Measurements from ENCODE around the gene ZNF691.
"Not testable (repeated sequence)": the region's sequence is repeated elsewhere in the genome, so short reads cannot be mapped to it uniquely, and the experiment has no call there.

Gene ZNF691, protein sequence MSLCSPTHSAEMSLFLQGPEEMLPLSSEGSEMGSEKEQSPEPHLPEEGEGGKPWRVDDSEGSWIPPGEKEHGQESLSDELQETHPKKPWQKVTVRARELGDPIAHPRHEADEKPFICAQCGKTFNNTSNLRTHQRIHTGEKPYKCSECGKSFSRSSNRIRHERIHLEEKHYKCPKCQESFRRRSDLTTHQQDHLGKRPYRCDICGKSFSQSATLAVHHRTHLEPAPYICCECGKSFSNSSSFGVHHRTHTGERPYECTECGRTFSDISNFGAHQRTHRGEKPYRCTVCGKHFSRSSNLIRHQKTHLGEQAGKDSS

DNA sequence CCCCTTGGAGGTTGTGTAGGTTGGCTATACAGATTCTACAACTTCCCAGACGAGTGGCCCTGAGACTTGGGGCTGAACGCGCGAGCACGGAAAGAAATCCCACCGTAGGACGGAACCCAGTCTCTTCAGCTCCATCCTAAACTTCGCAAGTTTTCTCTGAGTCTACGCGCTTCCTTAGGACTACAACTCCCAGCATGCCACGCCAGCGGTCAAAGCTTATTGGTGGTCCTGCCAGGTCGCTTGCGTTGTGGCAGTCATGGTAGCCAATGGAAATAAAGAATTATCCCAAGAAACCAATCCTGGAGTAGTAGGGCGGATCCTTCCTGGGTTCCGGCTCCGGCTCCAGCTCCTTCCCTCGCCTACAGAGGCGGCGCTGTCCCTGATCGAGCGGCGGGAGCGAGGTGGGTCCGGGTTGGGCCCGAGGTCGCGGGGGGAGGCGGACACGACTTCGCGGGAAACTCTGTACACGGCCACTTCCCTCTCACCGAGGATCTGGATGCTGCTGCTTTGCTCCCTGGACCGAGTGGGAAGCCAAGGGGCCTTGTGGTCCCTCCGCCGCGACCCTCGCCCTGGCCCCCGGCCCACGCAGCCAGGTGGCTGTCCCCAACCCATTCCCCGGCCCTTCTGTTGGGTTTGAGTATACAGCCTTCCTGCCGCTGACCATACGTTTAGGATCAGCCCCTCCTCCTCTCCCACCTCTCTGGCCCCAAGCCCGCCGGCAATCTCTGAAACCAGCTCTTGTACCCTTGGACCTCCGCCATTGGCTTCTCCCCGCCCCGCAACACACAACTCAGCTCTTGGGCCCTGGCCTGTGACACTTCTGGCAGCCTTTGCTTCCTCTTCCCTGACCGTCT, at the start of gene ZNF691:
Gene ZNF691 (plus strand): TSS at position 357 of the 854 bp plus-strand sequence. CDS start 3,046 bp downstream, outside the sequence.
- peak; percentile 97 for DNase-seq

DNA sequence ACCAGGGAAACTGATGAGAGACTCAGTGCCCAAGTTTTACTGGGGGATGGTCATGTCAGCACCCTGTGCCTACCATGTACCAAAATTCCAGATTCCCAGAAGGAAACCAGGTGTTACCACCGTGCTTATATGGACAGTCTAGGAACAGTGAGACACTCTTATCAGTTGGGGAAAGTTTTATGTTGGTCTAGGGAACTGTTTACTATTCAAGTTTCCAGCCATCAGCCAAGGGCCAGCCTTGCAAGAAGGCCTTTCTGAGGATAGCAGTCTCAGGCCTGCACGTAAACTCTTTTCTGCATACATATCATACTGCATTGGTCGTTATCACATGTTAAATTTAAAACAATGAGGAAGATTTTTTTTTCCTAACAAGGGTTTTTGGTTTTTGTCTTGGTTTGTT, 49.0 kb upstream of the ZNF691 start:
- DNase-seq, result no peak

DNA sequence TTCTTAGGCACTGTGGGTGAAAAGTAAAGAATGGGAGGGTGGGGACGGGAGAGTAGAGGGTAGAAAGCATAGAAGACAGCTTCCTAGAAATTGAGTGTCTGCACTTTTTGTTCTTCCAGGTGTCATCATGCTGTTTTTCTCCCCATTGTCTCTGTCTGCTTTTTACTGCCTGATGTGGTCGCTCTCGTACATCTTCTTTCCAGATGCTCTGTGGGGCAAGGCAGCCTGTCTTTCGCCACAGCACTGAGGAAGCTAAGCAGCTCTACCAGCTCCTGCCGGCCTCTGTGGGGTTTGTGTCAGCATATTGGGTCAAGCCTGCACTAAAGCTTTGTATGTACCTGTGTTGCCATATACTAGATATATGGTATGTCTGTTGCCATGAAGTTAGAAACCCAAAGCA, 48.4 kb upstream of the ZNF691 start:
- no peak for DNase-seq

DNA sequence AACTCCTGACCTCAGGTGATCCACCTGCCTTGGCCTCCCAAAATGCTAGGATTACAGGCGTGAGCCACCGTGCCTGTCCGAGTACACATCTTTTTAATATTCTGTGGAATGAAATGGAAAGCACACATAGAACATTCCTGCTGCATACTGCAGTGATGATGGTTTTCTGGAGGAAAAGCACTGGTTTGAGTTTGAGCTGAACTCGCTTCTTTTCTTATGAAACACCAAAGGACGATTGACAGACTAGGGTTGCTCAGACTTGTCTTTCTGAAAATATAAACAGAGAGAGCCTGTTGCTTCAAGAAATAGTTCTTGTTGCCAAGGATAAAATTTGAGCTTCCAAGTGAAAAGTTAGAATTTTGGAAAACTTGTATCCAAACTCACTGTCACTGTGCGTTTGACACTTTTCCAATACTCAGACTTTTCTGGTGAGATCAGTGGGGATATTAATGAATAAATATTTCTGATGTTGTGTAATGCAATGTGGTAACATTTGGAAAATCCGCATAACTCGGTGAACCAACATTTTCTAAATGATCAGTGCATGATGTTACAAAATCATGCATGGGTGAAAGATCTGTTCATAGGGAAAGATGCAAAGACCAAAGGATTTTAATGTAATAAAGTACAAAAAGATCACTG, 44.5 kb upstream of the ZNF691 start:
- no peak for DNase-seq

DNA sequence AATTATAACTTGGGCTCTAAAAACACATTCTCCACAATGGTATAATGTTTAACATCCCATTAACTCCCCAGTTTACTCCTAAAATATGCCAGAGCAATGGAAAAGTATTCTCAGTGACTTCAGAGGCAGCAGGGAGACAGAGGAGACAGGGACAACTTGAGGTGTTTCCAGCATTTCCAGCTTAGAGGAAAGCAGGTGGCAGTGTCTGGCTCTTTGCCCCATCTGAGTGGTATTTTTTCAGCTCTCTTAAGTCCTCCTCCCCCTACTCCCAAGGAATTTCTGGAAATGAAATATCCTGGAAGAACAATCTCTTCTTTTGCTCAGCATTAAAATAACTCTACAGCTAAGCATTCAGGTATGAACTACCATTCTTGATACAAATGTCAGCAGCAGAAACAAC, 40.2 kb upstream of the ZNF691 start:
- DNase-seq, result no peak

DNA sequence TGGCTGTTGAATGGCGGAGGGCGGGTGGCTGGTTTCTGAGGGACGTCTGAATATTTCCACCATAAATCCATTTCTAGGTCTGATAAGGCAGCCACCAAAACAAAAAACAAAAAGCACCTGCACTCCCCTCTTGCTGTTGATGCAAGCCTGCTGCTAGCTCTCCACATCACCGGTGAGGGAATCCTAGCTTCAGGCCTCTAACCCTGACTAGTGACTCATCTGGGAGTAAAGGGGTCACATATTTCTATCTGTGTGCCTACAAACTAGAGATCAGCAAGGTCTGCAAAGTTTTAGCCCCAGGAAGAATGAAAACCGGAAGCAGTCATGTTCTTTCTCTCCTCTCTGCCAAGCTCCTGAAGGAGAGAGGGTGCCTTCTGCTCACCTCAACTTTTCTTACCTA, 39.8 kb upstream of the ZNF691 start:
- DNase-seq, result no peak

DNA sequence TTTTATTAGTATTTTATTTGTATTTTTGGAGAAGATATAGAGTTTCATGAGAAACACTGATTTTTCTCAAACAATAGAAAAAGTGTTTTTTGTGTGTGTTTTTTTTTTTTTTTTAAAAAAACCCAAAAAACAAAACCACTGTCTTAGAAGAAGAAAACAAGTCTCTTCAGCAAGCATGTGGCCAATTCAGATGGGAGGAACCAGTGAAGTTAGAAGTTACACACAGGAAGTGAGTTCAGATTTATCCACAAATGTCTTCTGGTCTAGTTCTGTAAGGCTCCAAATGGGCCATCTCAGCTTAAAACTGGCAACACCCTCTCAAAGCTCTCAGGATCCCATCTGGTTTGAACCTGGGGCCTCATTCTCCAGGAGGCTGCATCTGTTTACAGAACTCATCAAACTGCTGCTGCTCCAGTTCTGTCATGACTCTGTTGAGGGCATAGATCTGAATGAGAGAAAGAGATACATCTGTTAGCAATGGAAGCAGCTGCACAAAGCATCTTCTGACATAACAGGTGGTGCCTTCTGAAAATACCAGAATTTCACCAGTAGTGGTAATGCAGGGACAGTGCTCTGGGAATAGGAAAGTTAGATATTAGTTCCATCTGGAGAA, 39.3 kb upstream of the ZNF691 start:
- no peak for DNase-seq

DNA sequence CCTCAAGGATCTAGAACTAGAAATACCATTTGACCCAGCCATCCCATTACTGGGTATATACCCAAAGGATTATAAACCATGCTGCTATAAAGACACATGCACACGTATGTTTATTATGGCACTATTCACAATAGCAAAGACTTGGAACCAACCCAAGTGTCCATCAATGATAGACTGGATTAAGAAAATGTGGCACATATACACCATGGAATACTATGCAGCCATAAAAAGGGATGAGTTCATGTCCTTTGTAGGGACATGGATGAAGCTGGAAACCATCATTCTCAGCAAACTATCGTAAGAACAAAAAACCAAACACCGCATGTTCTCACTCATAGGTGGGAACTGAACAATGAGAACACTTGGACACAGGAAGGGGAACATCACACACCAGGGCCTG, 31.6 kb upstream of the ZNF691 start:
- not testable (repeated sequence) for DNase-seq

DNA sequence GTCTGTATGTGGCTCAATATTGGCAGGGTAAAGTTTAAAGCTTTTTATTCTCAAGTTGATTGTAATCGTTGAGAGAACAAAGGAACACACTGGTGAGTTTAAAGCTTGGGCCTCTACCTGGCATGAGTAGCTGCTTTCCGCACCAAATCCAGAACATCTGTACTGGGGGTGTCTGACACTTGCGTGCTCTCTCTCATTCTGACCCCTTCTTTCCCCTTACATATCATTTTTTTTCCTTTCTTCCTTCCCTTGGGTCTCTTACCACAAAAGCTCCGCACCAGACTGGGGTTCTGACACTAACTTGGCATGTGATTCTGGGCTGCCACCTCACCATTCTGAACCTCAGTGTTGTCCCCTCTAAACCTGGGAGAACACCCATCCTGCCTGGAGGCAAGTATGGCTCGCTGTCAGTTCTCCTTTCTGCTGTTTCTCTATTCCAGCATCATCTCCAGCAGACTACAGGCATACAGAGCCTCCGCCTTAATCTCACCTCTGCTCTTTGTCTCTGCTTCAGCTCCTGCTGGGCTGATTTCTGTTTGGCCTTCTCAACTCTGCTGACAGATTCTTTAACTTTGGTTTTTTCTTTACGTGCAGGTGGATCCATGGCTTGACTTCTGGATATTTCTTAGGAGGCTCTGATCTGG, 30.4 kb upstream of the ZNF691 start:
- no peak for DNase-seq

DNA sequence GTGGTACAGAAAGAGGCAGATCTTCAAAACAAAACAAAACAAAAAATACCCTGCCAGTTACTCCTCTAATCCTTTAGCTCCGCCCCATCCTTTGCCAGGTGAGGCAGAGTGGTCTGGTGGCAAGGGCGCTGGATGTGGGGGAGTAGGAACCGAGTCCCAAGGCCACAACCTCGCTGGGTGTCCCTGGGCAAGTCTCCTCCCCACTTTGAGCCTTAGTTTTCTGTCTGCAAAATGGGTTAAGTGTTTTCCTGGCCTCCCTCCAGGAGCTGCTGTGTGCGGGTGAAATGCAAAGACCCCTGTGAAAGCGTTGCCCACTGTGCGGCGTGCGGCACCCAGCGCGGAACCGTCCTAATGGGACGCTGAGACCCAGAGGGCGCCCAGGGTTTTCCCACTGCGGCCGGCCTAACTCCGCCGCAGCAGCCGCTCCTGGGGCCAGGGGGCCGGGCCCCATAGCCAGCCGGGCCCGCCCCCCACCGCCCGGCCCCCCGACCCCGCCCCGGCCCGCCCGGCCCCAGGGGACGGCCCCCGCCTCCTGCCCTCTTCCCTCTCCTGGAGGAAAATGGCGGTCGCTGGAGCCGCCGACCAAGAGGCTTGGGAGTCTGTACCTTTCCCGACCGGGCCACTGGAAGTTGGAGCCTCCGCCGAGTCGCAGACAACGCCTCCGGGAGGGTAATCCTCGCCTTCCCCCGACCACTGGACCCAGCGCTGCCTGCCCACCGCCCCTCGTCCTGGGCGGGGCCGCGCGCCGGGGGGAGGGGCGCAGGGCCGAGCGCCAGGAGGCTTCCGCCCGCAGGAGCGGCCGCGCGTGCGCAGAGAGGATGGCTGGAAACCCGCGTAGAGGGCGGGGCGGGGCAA, 29.6 kb upstream of the ZNF691 start, which contains the start of the genes ERMAP and SVBP:
Gene ERMAP (plus strand): TSS at position 538 of the 855 bp plus-strand sequence. CDS start 13,327 bp downstream, outside the sequence.
Gene SVBP (minus strand): TSS at position 813 of the 855 bp plus-strand sequence. CDS start 853 bp downstream, outside the sequence.
- DNase-seq, result peak; percentile 91

DNA sequence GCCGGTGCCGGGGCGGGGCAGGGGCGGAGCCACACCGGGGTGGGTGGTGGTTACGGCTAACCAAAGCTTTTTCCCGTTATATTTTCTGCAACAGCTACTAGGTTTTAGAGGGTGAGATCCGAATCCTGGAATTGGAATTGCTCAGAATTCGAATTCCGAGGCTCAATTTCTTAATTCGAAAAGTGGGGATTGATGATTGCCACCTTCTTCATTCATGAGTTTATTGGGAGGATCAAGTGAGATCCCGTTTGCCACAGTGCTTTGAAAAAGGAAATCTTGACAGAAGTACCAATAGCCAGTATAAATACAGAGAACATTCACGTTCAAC, 29.0 kb upstream of the ZNF691 start:
- no peak for DNase-seq

DNA sequence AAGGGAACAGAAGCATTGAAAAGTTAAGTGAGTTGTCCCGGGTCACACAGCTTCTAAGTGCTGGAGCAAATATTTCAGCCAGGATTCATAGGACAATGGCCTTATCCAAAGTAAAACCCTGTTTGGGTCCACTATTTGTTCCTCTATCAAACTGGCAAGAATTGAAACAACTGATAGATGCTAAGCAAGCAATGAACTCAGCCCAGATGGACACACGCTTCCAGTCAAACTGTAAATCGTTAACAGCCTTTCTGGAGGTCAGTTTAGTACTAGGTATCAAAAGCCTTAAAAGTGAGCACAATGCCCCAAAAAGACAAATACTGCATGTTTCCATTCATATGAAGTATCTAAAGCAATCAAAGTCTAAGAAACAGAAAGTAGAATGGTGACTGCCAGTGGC, 28.4 kb upstream of the ZNF691 start:
- no peak for DNase-seq

DNA sequence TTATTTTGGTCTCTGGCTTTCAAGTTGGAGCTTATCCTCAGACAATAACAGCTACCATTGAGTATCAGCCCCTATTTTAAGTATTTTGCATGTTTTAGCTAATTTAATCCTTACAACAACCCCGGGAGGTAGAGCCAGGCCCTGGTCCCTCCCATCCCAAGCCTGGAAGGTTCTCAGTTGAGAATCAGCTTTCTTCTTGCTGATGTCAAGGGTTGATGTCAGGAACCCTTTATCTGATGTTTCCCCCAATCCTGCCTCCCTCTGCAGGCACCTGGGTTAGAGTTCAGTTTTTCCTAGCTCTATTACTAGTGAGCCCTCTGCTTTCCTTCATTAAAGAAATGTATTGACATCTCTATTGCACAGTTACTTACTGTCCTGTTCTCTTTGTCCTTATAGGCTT, 25.6 kb upstream of the ZNF691 start:
- DNase-seq, result no peak

DNA sequence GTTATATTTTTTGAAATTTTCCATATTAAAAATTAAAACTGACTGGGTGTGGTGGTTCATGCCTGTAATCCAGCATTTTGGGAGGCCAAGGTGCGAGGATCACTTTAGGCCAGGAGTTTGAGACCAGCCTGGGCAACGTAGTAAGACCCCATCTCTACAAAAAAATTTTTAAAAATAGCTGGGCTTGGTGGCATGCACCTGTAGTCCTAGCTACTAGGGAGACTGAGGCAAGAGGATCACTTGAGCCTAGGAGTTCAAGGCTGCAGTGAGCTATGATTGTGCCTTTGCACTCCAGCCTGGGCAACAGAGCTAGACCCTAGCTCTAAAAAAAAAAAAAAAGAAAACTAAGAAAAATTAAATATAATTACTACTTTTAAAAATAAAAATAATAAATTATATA, 24.7 kb upstream of the ZNF691 start:
- no peak for DNase-seq

DNA sequence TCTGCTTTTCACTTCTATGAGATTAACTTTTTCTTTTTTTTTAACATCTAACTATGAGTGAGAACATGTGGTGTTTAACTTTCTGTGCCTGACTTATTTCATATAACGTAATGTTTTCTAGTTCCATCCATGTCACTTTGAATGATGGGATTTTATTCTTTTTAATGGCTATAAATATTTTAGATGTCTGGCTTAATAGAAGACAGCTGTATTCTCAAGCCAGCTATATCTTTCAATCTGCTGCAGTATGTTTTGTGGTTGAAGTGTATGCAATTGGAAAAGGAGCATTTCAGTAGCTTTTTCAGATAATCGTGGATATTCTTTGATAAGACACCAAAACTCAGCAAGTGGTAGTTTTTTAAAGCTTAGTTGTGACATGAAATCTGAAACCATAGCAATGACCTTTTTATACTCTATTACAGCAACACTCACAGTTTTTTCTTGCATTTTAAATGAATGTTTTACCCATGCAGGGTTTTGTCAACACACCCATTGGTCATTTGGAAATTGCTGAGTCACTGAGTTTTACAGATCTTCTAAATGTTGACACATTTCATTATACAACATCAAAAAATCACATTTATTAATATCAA, 23.5 kb upstream of the ZNF691 start:
- no peak for DNase-seq

DNA sequence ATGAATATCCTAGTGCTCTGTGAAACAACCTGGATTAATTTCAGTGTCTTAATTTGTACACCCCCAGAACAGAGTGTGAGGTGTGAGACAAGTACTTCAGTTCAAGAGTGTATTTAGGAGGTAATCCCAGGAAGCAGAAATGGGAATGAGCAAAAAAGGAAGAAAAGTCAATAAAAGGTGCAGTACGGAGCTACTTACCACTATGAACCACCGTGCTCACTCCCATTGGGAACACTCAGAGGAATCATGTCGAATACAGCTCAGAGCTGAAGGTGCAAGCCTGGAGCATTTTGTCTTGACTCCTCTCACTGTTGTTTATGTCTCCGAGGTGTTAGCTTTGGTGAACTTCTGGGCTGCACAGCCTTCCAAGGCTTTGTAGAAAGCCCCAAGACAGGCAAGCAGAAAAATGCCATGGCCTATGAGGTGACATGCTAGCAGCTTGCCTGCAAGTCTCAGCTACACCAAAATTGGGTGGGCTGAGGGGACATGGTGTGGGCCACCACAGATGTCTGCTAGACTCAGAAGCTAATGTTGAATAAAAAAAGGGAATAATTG, 21.9 kb upstream of the ZNF691 start:
- DNase-seq, result no peak

DNA sequence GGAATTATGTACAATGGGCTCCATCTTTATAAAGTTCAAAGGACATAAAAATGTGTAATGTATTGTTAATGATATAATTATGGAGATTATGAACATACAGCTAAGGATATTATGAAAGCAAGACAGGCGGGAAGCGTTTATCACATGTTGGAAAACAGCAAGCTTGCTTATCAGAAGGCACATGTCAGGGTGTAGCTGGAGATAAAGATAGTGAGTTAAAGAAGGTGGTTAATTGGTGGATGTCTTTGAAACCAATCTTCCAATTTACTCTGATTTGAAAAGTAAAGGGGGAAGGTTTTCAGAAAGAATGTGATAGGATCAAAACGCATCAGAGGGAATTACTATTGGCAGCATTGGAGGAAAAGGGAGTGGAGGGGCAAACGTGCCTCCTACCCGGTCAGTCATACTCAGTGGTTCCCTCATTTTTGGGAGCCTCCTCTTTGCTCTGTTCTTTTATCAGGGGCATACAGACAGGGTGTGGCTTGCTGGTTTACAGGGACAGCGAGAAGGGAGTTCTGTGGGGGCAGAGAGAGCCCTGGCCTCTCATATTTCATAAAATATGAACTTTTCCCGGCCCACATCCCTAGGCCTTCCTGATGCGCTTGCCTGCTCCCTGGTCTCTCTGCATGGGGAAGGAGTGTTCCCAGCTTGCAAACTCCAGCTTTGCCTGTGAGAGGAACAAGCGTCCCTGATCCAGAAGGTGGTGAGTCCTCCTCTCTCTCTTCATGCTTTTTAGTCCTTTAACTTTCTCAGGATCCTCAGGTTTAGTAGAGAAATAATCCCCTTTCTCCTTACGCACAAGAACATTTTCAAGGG, 21.2 kb upstream of the ZNF691 start:
- DNase-seq, result no peak

DNA sequence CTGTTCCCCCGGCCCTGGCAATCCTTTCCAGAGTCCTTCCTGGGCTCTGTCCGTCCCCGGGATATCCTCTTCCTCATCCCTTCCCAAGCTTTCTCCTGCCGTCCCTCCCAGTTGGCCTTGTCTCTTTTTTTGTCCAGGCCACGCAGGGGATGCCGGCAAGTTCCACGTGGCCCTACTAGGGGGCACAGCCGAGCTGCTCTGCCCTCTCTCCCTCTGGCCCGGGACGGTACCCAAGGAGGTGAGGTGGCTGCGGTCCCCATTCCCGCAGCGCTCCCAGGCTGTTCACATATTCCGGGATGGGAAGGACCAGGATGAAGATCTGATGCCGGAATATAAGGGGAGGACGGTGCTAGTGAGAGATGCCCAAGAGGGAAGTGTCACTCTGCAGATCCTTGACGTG, 15.8 kb upstream of the ZNF691 start:
- no peak for DNase-seq

DNA sequence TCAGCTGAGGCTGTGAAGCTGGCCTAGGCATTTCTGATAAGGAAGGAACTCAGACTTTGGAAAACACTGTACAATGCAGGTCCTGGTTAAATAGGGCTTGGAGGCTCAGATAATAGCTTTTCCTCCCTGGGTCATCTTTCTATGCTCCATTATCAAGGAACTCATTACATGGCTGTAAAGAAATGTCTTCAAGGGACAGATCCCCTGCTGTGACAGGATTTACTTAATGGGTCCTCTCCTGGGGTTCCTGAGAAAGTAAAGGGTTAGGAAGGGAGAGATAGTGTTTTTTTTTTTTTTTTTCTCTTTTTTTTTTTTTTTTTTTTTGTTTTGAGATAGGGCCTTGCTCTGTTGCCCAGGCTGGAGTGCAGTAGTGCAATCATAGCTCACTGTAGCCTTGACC, 15.1 kb upstream of the ZNF691 start:
- DNase-seq, result no peak

DNA sequence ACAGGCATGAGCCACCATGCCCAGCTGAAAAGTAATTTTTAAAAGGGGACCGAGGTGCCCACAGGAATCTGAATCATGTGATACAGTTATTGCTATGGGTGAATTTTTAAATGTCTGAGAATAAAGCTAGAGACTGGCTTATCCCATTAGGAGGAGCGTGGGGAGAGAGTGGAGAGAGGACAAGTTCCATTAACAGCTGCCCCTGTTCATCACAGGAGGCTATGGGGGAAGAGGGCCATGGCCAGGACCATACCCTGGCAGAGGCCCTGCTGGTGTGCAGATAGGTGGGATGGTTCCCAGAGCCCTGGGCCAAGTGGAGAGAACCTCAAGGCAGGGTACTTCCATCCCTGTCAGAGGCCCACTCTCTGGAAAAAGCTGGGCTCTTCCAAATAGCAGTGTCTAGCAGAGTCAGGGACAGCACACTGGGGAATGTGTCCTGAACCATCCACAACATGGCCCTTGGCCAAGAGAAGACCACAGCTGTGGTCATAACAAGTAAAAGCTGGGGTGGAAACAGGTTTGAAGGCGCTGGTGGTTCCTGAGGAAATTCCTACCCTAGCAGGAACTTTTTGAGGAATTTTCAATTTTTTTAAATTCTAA, 13.7 kb upstream of the ZNF691 start:
- no peak for DNase-seq
